ENCODE results near the gene DCHS1. TPM values are rescaled to one million over a fixed set of nuclear protein-coding genes. Genes with fewer than 3 reads are reported as not detected.

Gene DCHS1
- total and polyA plus RNA-seq, 4 donors, result 29.1 to 43.6 (median 40.8) TPM

Other genes with a start within 250 kb of the DCHS1 start
- gene APBB1, start 236.7 kb downstream of the DCHS1 start, total RNA-seq, result 100 to 1,000 TPM; 117 to 154 TPM
- 100 to 1,000 TPM; 271 to 282 TPM for gene APBB1, start 236.7 kb downstream of the DCHS1 start, polyA plus RNA-seq (ENCODE audit: insufficient read length in 2 of 2)
- 1 to 10 TPM in 1 of 2 donors, under 1 TPM in 1; 0.89 to 2.8 TPM for gene HPX, start 214.8 kb downstream of the DCHS1 start, total RNA-seq
- 10 to 100 TPM in 1 of 2 donors, 1 to 10 TPM in 1; 6.0 to 11.0 TPM for gene HPX, start 214.8 kb downstream of the DCHS1 start, polyA plus RNA-seq (ENCODE audit: insufficient read length in 2 of 2)
- 10 to 100 TPM; 28.2 to 37.7 TPM for gene TRIM3, start 181.9 kb downstream of the DCHS1 start, total RNA-seq
- 10 to 100 TPM; 52.6 to 67.7 TPM for gene TRIM3, start 181.9 kb downstream of the DCHS1 start, polyA plus RNA-seq (ENCODE audit: insufficient read length in 2 of 2)
- gene ARFIP2, start 174.5 kb downstream of the DCHS1 start, total RNA-seq, result 10 to 100 TPM; 30.5 to 46.2 TPM
- 10 to 100 TPM; 58.3 to 66.4 TPM for gene ARFIP2, start 174.5 kb downstream of the DCHS1 start, polyA plus RNA-seq (ENCODE audit: insufficient read length in 2 of 2)
- gene TIMM10B, start 174.3 kb downstream of the DCHS1 start, total RNA-seq, result 10 to 100 TPM; 34.5 to 34.8 TPM
- gene TIMM10B, start 174.3 kb downstream of the DCHS1 start, polyA plus RNA-seq (ENCODE audit: insufficient read length in 2 of 2), result 10 to 100 TPM; 29.9 to 31.2 TPM
- 10 to 100 TPM in 1 of 2 donors, 1 to 10 TPM in 1; 6.6 to 11.4 TPM for gene DNHD1, start 158.5 kb downstream of the DCHS1 start, total RNA-seq
- 10 to 100 TPM; 12.9 to 22.7 TPM for gene DNHD1, start 158.5 kb downstream of the DCHS1 start, polyA plus RNA-seq (ENCODE audit: insufficient read length in 2 of 2)
- gene RRP8, start 52.2 kb downstream of the DCHS1 start, total RNA-seq, result 10 to 100 TPM; 11.6 to 24.5 TPM
- gene RRP8, start 52.2 kb downstream of the DCHS1 start, polyA plus RNA-seq (ENCODE audit: insufficient read length in 2 of 2), result 10 to 100 TPM; 16.8 to 17.3 TPM
- 100 to 1,000 TPM in 1 of 2 donors, 10 to 100 TPM in 1; 87.6 to 175 TPM for gene ILK, start 52.0 kb downstream of the DCHS1 start, total RNA-seq
- 100 to 1,000 TPM; 111 to 134 TPM for gene ILK, start 52.0 kb downstream of the DCHS1 start, polyA plus RNA-seq (ENCODE audit: insufficient read length in 2 of 2)
- gene TAF10, start 43.6 kb downstream of the DCHS1 start, total RNA-seq, result 10 to 100 TPM; 14.0 to 88.8 TPM
- gene TAF10, start 43.6 kb downstream of the DCHS1 start, polyA plus RNA-seq (ENCODE audit: insufficient read length in 2 of 2), result 100 to 1,000 TPM in 1 of 2 donors, 10 to 100 TPM in 1; 83.4 to 103 TPM
- gene TPP1, start 36.4 kb downstream of the DCHS1 start, total RNA-seq, result 10 to 100 TPM; 31.1 to 40.3 TPM
- gene TPP1, start 36.4 kb downstream of the DCHS1 start, polyA plus RNA-seq (ENCODE audit: insufficient read length in 2 of 2), result 10 to 100 TPM; 73.1 to 81.2 TPM
- 10 to 100 TPM; 21.6 to 46.2 TPM for gene MRPL17, start 27.5 kb upstream of the DCHS1 start, total RNA-seq
- gene MRPL17, start 27.5 kb upstream of the DCHS1 start, polyA plus RNA-seq (ENCODE audit: insufficient read length in 2 of 2), result 10 to 100 TPM; 47.4 to 53.8 TPM
- under 1 TPM; 0.28 to 0.30 TPM for gene OR2AG2, start 116.2 kb upstream of the DCHS1 start, total RNA-seq
- gene OR2AG2, start 116.2 kb upstream of the DCHS1 start, polyA plus RNA-seq (ENCODE audit: insufficient read length in 2 of 2), result under 1 TPM; 0.06 to 0.14 TPM
- not detected for gene OR2AG1, start 127.2 kb upstream of the DCHS1 start, total RNA-seq
- gene OR2AG1, start 127.2 kb upstream of the DCHS1 start, polyA plus RNA-seq (ENCODE audit: insufficient read length in 2 of 2), result under 1 TPM in 1 of 2 donors, not detected in 1; 0.05 TPM
- under 1 TPM; 0.11 to 0.89 TPM for gene OR6A2, start 143.9 kb upstream of the DCHS1 start, total RNA-seq
- not detected for gene OR6A2, start 143.9 kb upstream of the DCHS1 start, polyA plus RNA-seq (ENCODE audit: insufficient read length in 2 of 2)
- not detected for gene OR10A5, start 189.9 kb upstream of the DCHS1 start, total RNA-seq
- not detected for gene OR10A5, start 189.9 kb upstream of the DCHS1 start, polyA plus RNA-seq (ENCODE audit: insufficient read length in 2 of 2)
- not detected for gene OR10A2, start 207.2 kb upstream of the DCHS1 start, total RNA-seq
- gene OR10A2, start 207.2 kb upstream of the DCHS1 start, polyA plus RNA-seq (ENCODE audit: insufficient read length in 2 of 2), result under 1 TPM; 0.08 to 0.21 TPM
- gene OR10A4, start 220.8 kb upstream of the DCHS1 start, total RNA-seq, result not detected
- gene OR10A4, start 220.8 kb upstream of the DCHS1 start, polyA plus RNA-seq (ENCODE audit: insufficient read length in 2 of 2), result not detected
- gene OR2D2, start 236.7 kb upstream of the DCHS1 start, total RNA-seq, result under 1 TPM; 0.22 to 0.40 TPM
- not detected for gene OR2D2, start 236.7 kb upstream of the DCHS1 start, polyA plus RNA-seq (ENCODE audit: insufficient read length in 2 of 2)

Measured in spinal cord (tissue), 4 donors.